Calu3 (cell line): Measurements from ENCODE around the gene PLAC1. TPM values are rescaled to one million over a fixed set of nuclear protein-coding genes. Genes with fewer than 3 reads are reported as not detected.

Source experiments
- BruUV-seq: library from RNA; stranded (reverse); fragments of 400-500 nt; replicated peaks from 2 replicates; lab custom pipeline; 2021; lab: Mats Ljungman, UMichigan
- CTCF ChIA-PET: fragments of 300-600 bp; sonication (Branson Sonifier 250); formaldehyde crosslinking; loops from one replicate; lab custom pipeline; 2022; ENCODE audit warnings: antibody characterized with exemption; lab: Charles Lee
- DNase-seq: peaks from one replicate; pipeline ENCODE4 v3.0.0; 2022
- H3K27ac Mint-ChIP-seq: one replicate; pipeline ENCODE4 v1.8.0; 2022; ENCODE audit warnings: mixed read lengths; ENCODE audit not compliant: unreplicated experiment
- H3K27me3 Mint-ChIP-seq: one replicate; pipeline ENCODE4 v1.8.0; 2022; ENCODE audit warnings: mixed read lengths; ENCODE audit not compliant: unreplicated experiment
- H3K36me3 Mint-ChIP-seq: one replicate; pipeline ENCODE4 v1.8.0; 2022; ENCODE audit warnings: mild to moderate bottlenecking, moderate library complexity, mixed read lengths; ENCODE audit not compliant: insufficient read depth, unreplicated experiment
- H3K4me1 Mint-ChIP-seq: one replicate; pipeline ENCODE4 v1.8.0; 2022; ENCODE audit warnings: mild to moderate bottlenecking, low read depth, mixed read lengths; ENCODE audit not compliant: unreplicated experiment
- H3K4me3 Mint-ChIP-seq: one replicate; pipeline ENCODE4 v1.8.0; 2022; ENCODE audit warnings: mild to moderate bottlenecking, low read depth, moderate library complexity, mixed read lengths; ENCODE audit not compliant: unreplicated experiment
- H3K9me3 Mint-ChIP-seq: one replicate; pipeline ENCODE4 v1.8.0; 2022; ENCODE audit warnings: low read depth, mixed read lengths; ENCODE audit not compliant: unreplicated experiment
- CTCF ChIP-seq: fragments of 200-600 bp; IDR thresholded peaks from one replicate; pipeline ENCODE4 v1.8.0; 2022; ENCODE audit warnings: antibody characterized with exemption; ENCODE audit not compliant: unreplicated experiment
- intact Hi-C: fragments of 100-400 bp; cut with micrococcal nuclease; formaldehyde crosslinking; loops from one replicate; pipeline ENCODE4 v1.10.0; 2022; ENCODE audit not compliant: unreplicated experiment
- total RNA-seq: library from RNA; stranded (reverse); gene quantifications from 2 replicates; pipeline ENCODE4 v1.2.3, GENCODE V29; 2022

PLAC1 gene
- total RNA-seq, 1 experiment from 2014 or later, result not detected

DNA sequence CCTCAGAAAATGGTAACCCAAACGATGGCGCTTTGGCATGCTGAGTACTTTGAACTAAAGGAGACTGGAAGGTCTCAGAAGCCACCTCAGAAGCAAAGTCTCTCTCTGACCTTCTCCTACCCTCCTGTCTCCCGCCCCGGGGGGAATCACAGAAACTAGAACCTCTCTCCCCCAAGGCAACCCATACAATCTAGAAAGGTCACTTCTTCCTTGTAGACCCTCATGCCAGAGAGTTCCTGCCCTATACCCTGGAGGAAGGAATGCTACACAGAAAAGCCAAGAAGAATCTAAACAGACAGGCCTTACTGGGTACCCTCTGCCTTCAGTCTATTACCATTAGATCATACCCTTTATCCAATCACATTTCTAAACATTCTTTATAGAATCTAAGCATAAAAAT lies 8.5 kb downstream of the PLAC1 start:
- CTCF ChIA-PET, result no interaction called here

GRCh38 chrX:134647477-134647877 lies 10.8 kb downstream of the PLAC1 start:
- intact Hi-C loops, result no loop called here
- H3K27me3 Mint-ChIP-seq, result peaks cover 39% of the 10 kb centered on the region
- DNase-seq, result no peak

More for the DNA sequence above, 8.5 kb downstream of the PLAC1 start:
- no TSS peak for BruUV-seq
- no peak for TF ChIP-seq CTCF
- no peaks in the 10 kb centered on the region for H3K36me3 Mint-ChIP-seq
- intact Hi-C loops, result no loop called here
- H3K27ac Mint-ChIP-seq, result no peak overlapping the region
- DNase-seq, result no peak
- H3K9me3 Mint-ChIP-seq, result peaks cover 4% of the 10 kb centered on the region
- H3K4me3 Mint-ChIP-seq, result no peak overlapping the region
- H3K27me3 Mint-ChIP-seq, result peaks cover 23% of the 10 kb centered on the region
- no peaks in the 10 kb centered on the region for H3K4me1 Mint-ChIP-seq

GRCh38 chrX:134646691-134647090 lies 11.6 kb downstream of the PLAC1 start:
- H3K27ac Mint-ChIP-seq, result no peak overlapping the region
- peaks cover 5% of the 10 kb centered on the region for H3K9me3 Mint-ChIP-seq
- BruUV-seq, result no TSS peak
- no peak overlapping the region for H3K4me3 Mint-ChIP-seq
- DNase-seq, result no peak
- no peak for TF ChIP-seq CTCF
- intact Hi-C loops, result no loop called here
- H3K4me1 Mint-ChIP-seq, result no peaks in the 10 kb centered on the region
- peaks cover 47% of the 10 kb centered on the region for H3K27me3 Mint-ChIP-seq
- H3K36me3 Mint-ChIP-seq, result no peaks in the 10 kb centered on the region
- CTCF ChIA-PET, result no interaction called here

More at GRCh38 chrX:134647477-134647877, 10.8 kb downstream of the PLAC1 start:
- TF ChIP-seq CTCF, result no peak
- Mint-ChIP-seq H3K9me3 (peaks cover 5% of the 10 kb centered on the region), H3K4me3 (no peak overlapping the region), H3K27ac (no peak overlapping the region), H3K36me3 (no peaks in the 10 kb centered on the region), H3K4me1 (no peaks in the 10 kb centered on the region)
- CTCF ChIA-PET, result no interaction called here
- BruUV-seq, result no TSS peak

GRCh38 chrX:134645936-134646543 lies 12.2 kb downstream of the PLAC1 start:
- DNase-seq, result no peak
- Mint-ChIP-seq H3K4me1 (no peaks in the 10 kb centered on the region), H3K27me3 (peaks cover 53% of the 10 kb centered on the region), H3K27ac (no peak overlapping the region), H3K36me3 (no peaks in the 10 kb centered on the region), H3K4me3 (no peak overlapping the region), H3K9me3 (peaks cover 5% of the 10 kb centered on the region)
- intact Hi-C loops, result no loop called here
- TF ChIP-seq CTCF, result no peak
- CTCF ChIA-PET, result no interaction called here
- BruUV-seq, result no TSS peak
